Measurements from ENCODE around the gene POLD2.

DNA sequence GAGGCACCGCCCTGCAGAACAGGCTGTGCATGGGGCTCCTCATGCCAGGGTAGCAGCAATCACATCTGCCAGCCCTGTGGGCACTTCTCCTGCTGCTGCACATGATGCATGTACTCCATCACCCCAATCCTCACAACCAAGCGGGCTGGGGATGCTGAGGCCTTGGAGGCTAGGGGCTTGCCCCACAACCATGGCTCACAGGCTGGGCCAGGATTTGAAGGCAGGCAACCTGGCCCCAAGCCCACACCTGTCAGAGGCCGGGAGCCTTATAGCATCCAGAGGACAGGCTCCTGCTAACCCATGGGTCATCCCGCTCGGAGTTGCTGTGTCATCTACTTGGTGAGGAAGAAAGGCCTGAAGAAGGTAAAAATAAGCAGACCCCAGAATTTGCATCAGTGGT is 43.2 kb downstream of the POLD2 start:
- no peak for TF ChIP-seq CTCF (IDR thresholded peaks at IDR 0.05)
- no peak for TF ChIP-seq EZH2phosphoT487 (IDR thresholded peaks at IDR 0.05)
- TF ChIP-seq EZH2 (IDR thresholded peaks at IDR 0.05), result no peak

Measured in neural progenitor cell (in vitro differentiated cells).